A549 (cell line): ENCODE data around the gene RPS2. TPM values are rescaled to one million over a fixed set of nuclear protein-coding genes. Genes with fewer than 3 reads are reported as not detected.
"Not testable (repeated sequence)": the region's sequence is repeated elsewhere in the genome, so short reads cannot be mapped to it uniquely, and the experiment has no call there.

ENCODE experiments used
- ATAC-seq, 2 experiments: fragments of 200-7000 bp in 1 of 2; fragments of >200 bp in 1 of 2; cut with Nextera tagmentation in 1 of 2; cut with Tn5 transposase in 1 of 2; 3 replicates each; pipeline versions ENCODE4 v1.8.0 to v1.9.1; 2018 to 2020; ENCODE audit warnings: mild to moderate bottlenecking in 1 of 2, moderate library complexity in 1 of 2
- CTCF ChIA-PET: fragments of 300-600 bp; sonication (Branson Sonifier 250); formaldehyde crosslinking; extraction: SDS; loops from one replicate; lab custom pipeline; 2021; ENCODE audit warnings: antibody characterized with exemption, inconsistent platforms; lab: Yijun Ruan, JAX
- POLR2A ChIA-PET: fragments of 350-600 bp; formaldehyde crosslinking; extraction: SDS; loops from one replicate; lab custom pipeline; 2021; ENCODE audit warnings: antibody characterized with exemption, inconsistent platforms; lab: Yijun Ruan, JAX
- DNase-seq, 2 experiments: peaks; one replicate each; pipeline versions ENCODE4 v3.0.0 to v3.0.0-alpha.2; 2011 to 2016; ENCODE audit warnings: low read depth in 1 of 2, low spot score in 1 of 2
- FAIRE-seq: peaks from 2 replicates; lab custom pipeline; 2011; peaks lifted over from hg19 to GRCh38; lab: Jason Lieb, UNC
- H3K27ac ChIP-seq, 2 experiments: fragments of >200 bp; sonication (Bioruptor Twin); formaldehyde crosslinking; 3 replicates each; pipeline ENCODE4 v1.5.1; 2016 to 2017
- H3K4me1 ChIP-seq: fragments of >200 bp; sonication (Bioruptor Twin); formaldehyde crosslinking; 3 replicates; pipeline ENCODE4 v1.6.1; 2016
- H3K4me2 ChIP-seq: fragments of >200 bp; sonication (Bioruptor Twin); formaldehyde crosslinking; 3 replicates; pipeline ENCODE4 v1.6.1; 2016
- H3K4me3 ChIP-seq: fragments of >200 bp; sonication (Bioruptor Twin); formaldehyde crosslinking; 3 replicates; pipeline ENCODE4 v1.5.1; 2016
- H3K9me3 ChIP-seq: fragments of >200 bp; sonication (Bioruptor Twin); formaldehyde crosslinking; 3 replicates; pipeline ENCODE4 v1.6.1; 2016
- BCL3 ChIP-seq: fragments of >200 bp; sonication (Bioruptor Twin); formaldehyde crosslinking; IDR thresholded peaks from 3 replicates; pipeline ENCODE4 v1.6.1; 2016
- CBX2 ChIP-seq: fragments of 200-600 bp; sonication (generic); IDR thresholded peaks from 2 replicates; pipeline ENCODE4 v1.6.1; 2016; ENCODE audit warnings: low read depth, mild to moderate bottlenecking, borderline replicate concordance
- CEBPB ChIP-seq, 2 experiments: fragments of >200 bp in 1 of 2; sonication (Bioruptor Twin) in 1 of 2; formaldehyde crosslinking in 1 of 2; IDR thresholded peaks; 2 replicates each; pipeline ENCODE4 v1.6.1; 2012 to 2016
- CHD4 ChIP-seq: fragments of 200-600 bp; sonication (generic); IDR thresholded peaks from 2 replicates; pipeline ENCODE4 v1.6.1; 2016; ENCODE audit warnings: antibody characterized with exemption, mild to moderate bottlenecking, borderline replicate concordance
- EHMT2 ChIP-seq: fragments of 200-600 bp; sonication (generic); IDR thresholded peaks from 2 replicates; pipeline ENCODE4 v1.6.1; 2016; ENCODE audit warnings: antibody characterized with exemption, low read depth, mild to moderate bottlenecking, moderate library complexity
- EP300 ChIP-seq, 2 experiments: fragments of >200 bp; sonication (Bioruptor Twin); formaldehyde crosslinking; IDR thresholded peaks; 2 replicates in 1 of 2; 3 replicates in 1 of 2; pipeline ENCODE4 v1.6.1; 2016 to 2017
- GATA3 ChIP-seq: IDR thresholded peaks from 2 replicates; pipeline ENCODE4 v1.6.1; 2012; ENCODE audit warnings: borderline replicate concordance
- HDAC2 ChIP-seq: fragments of 200-600 bp; sonication (generic); IDR thresholded peaks from 2 replicates; pipeline ENCODE4 v1.6.1; 2016
- HEYL ChIP-seq: fragments of 250-450 bp; sonication (Bioruptor Pico); IDR thresholded peaks from 2 replicates; pipeline ENCODE4 v1.8.0; 2021; ENCODE audit warnings: mild to moderate bottlenecking, moderate library complexity
- HMGXB4 ChIP-seq: fragments of 250-450 bp; sonication (Bioruptor Pico); IDR thresholded peaks from 2 replicates; pipeline ENCODE4 v1.5.0; 2021; ENCODE audit warnings: mild to moderate bottlenecking, moderate library complexity, borderline replicate concordance
- HOXA7 ChIP-seq: fragments of 250-450 bp; sonication (Bioruptor Pico); IDR thresholded peaks from 2 replicates; pipeline ENCODE4 v1.5.0; 2020; ENCODE audit warnings: mild to moderate bottlenecking, moderate library complexity
- HOXB5 ChIP-seq: fragments of 250-450 bp; sonication (Bioruptor Pico); IDR thresholded peaks from 2 replicates; pipeline ENCODE4 v1.5.0; 2020; ENCODE audit warnings: mild to moderate bottlenecking, moderate library complexity
- JUN ChIP-seq, 2 experiments: fragments of >200 bp; sonication (Bioruptor Twin); formaldehyde crosslinking; IDR thresholded peaks; 2 replicates in 1 of 2; 3 replicates in 1 of 2; pipeline ENCODE4 v1.6.1; 2016 to 2017
- JUNB ChIP-seq: fragments of >200 bp; sonication (Bioruptor Twin); formaldehyde crosslinking; IDR thresholded peaks from 2 replicates; pipeline ENCODE4 v1.6.1; 2016
- MAFK ChIP-seq: fragments of 450-650 bp; IDR thresholded peaks from 2 replicates; pipeline ENCODE4 v1.6.1; 2014; ENCODE audit not compliant: partially characterized antibody
- MYC ChIP-seq: IDR thresholded peaks from 2 replicates; pipeline ENCODE4 v1.6.1; 2012; ENCODE audit warnings: mild to moderate bottlenecking, inconsistent platforms, low read length, improper control_type of control experiment, borderline replicate concordance
- NPAS2 ChIP-seq: fragments of 250-450 bp; sonication (Bioruptor Pico); IDR thresholded peaks from 2 replicates; pipeline ENCODE4 v1.8.0; 2022; ENCODE audit warnings: mild to moderate bottlenecking, moderate library complexity, borderline replicate concordance
- PHF8 ChIP-seq: fragments of 200-600 bp; sonication (generic); IDR thresholded peaks from 2 replicates; pipeline ENCODE4 v1.6.1; 2016; ENCODE audit warnings: low read depth, mild to moderate bottlenecking, antibody characterized with exemption, moderate library complexity, borderline replicate concordance
- POLR2A ChIP-seq: IDR thresholded peaks from 2 replicates; pipeline ENCODE4 v1.6.1; 2012; ENCODE audit warnings: mild to moderate bottlenecking, low read length
- POLR2AphosphoS2 ChIP-seq: conservative IDR thresholded peaks from 2 replicates; pipeline ENCODE4 v1.6.1; 2012; ENCODE audit warnings: low read length, improper control_type of control experiment, inconsistent platforms
- RAD21 ChIP-seq, 2 experiments: fragments of >200 bp in 1 of 2; sonication (Bioruptor Twin) in 1 of 2; formaldehyde crosslinking in 1 of 2; IDR thresholded peaks in 1 of 2; conservative IDR thresholded peaks in 1 of 2; 2 replicates in 1 of 2; 3 replicates in 1 of 2; pipeline ENCODE4 v1.6.1; 2012 to 2018; ENCODE audit warnings: inconsistent platforms in 1 of 2
- RNF2 ChIP-seq: fragments of 200-600 bp; sonication (generic); IDR thresholded peaks from 2 replicates; pipeline ENCODE4 v1.6.1; 2016; ENCODE audit warnings: low read depth, mild to moderate bottlenecking, antibody characterized with exemption, moderate library complexity, borderline replicate concordance
- SREBF2 ChIP-seq: fragments of 450-650 bp; IDR thresholded peaks from 2 replicates; pipeline ENCODE4 v1.6.1; 2014; ENCODE audit warnings: mild to moderate bottlenecking, moderate library complexity
- TFCP2L1 ChIP-seq: fragments of 250-450 bp; sonication (Bioruptor Pico); IDR thresholded peaks from 2 replicates; pipeline ENCODE4 v1.5.0; 2021; ENCODE audit warnings: mild to moderate bottlenecking
- TP53 ChIP-seq: fragments of 250-450 bp; sonication (Bioruptor Pico); IDR thresholded peaks from 2 replicates; pipeline ENCODE4 v1.5.0; 2021; ENCODE audit warnings: mild to moderate bottlenecking, moderate library complexity
- ZC3H11A ChIP-seq: fragments of 450-650 bp; IDR thresholded peaks from 2 replicates; pipeline ENCODE4 v1.6.1; 2014; ENCODE audit warnings: antibody characterized with exemption, mild to moderate bottlenecking
- ZNF302 ChIP-seq: fragments of 250-450 bp; sonication (Bioruptor Pico); IDR thresholded peaks from 2 replicates; pipeline ENCODE4 v1.9.0; 2021; ENCODE audit warnings: inconsistent platforms, mild to moderate bottlenecking, moderate library complexity
- WGBS: methylation state at CpG from one replicate; pipeline ENCODE4 v1.1.6; 2017; ENCODE audit errors: missing lambda C conversion rate; 5-methylcytosine and 5-hydroxymethylcytosine counted together
- polyA plus RNA-seq, 4 experiments: library from polyadenylated mRNA; depleted of rRNA in 3 of 4; stranded (reverse); fragments of >200 nt; fragmentation: RNase III in 1 of 4; extraction: RNeasy Plus Mini Kit Qiagen cat#74134 plus additional on column Dnase treatment in 1 of 4; gene quantifications; 2 replicates in 3 of 4; 3 replicates in 1 of 4; pipeline ENCODE4 v1.2.3, GENCODE V29; 2011 to 2017

RPS2 gene
- polyA plus RNA-seq, 2 of the 4 experiments (the other 2 are of a cell fraction) = 2,621 to 3,626 TPM

- no peak overlapping the region for H3K4me2 ChIP-seq
- TF ChIP-seq HEYL (CRISPR knock-in tag) (no peak), JUN (IDR thresholded peaks at IDR 0.05) (no peak), SREBF2 (no peak), PHF8 (no peak), TFCP2L1 (CRISPR knock-in tag) (no peak), TP53 (CRISPR knock-in tag) (no peak), MAFK (no peak), HOXB5 (CRISPR knock-in tag) (no peak), POLR2A (no peak), JUNB (no peak), BCL3 (no peak), EHMT2 (no peak), NPAS2 (no peak), RNF2 (no peak), ZNF302 (CRISPR knock-in tag) (no peak), HDAC2 (no peak), POLR2AphosphoS2 (no peak), RAD21 (conservative IDR thresholded peaks at IDR 0.05 in 1 of 2, IDR thresholded peaks at IDR 0.05 in 1 of 2) (no peak), CBX2 (no peak), EP300 (IDR thresholded peaks at IDR 0.05) (no peak)
- peak overlapping the region in 1 of 2 experiments; percentile 93; a peak in 3 of 6 replicates for H3K27ac ChIP-seq
- peaks cover 35% of the 10 kb centered on the region for H3K4me1 ChIP-seq
- H3K9me3 ChIP-seq = no peaks in the 10 kb centered on the region
- no peak overlapping the region for H3K4me3 ChIP-seq
- no peak for DNase-seq
- 85% methylated on average over 15 of the region's 15 CpGs for whole genome bisulfite sequencing
- ATAC-seq = no peak
- ChIA-PET CTCF (interaction anchor here (1.1 to 5.4 kb wide), 7 partner anchors 9 to 139 kb away, joined by 3 to 41 read pairs (median 5); no protein-coding TSS in a partner anchor), POLR2A (interaction anchor here (1.2 kb wide), 1 partner anchor 49 kb away, joined by 3 read pairs; the partner anchor contains the start of gene RPS2)
- no peak for FAIRE-seq
Measured at GRCh38 chr16:2013527-2013926, 48.9 kb upstream of the RPS2 start.

GRCh38 chr16:2011726-2012125 lies 47.1 kb upstream of the RPS2 start:
- Histone ChIP-seq H3K27ac (peak overlapping the region in 1 of 2 experiments; percentile 55; a peak in 2 of 6 replicates), H3K4me1 (peaks cover 52% of the 10 kb centered on the region)
- H3K4me3 ChIP-seq, H3K9me3 ChIP-seq, FAIRE-seq, H3K4me2 ChIP-seq, ATAC-seq, DNase-seq: not testable (repeated sequence)
- ChIA-PET POLR2A (interaction anchor here (1.0 kb wide), 1 partner anchor 143 kb away, joined by 11 read pairs; the partner anchor contains the start of gene TRAF7), CTCF (interaction anchor here (0.6 to 5.4 kb wide), 4 partner anchors 8 to 132 kb away, joined by 4 to 41 read pairs (median 28); no protein-coding TSS in a partner anchor)
- TF ChIP-seq CEBPB (IDR thresholded peaks at IDR 0.05) = peak in 1 of 2 experiments; percentile 66; a peak in 2 of 4 replicates
- WGBS = 81% methylated on average over 9 of the region's 9 CpGs

GRCh38 chr16:2009791-2010510 lies 45.3 kb upstream of the RPS2 start, which contains the start of gene ZNF598:
ZNF598 (minus strand) TSS chr16:2009821.
- WGBS = 16% methylated on average over 18 of the region's 52 CpGs
- ChIA-PET CTCF (interaction anchor here (5.4 to 11.3 kb wide), 2 partner anchors 14 to 21 kb away, joined by 41 to 196 read pairs; partner anchors contain the start of genes GFER, NOXO1 and SYNGR3), POLR2A (no interaction called here)
- H3K27ac ChIP-seq = peak within 1 kb of the TSS; percentile 95 to 98
- H3K4me2 ChIP-seq = peak within 1 kb of the TSS; percentile 91
- DNase-seq (peak; percentile 84 to 93), FAIRE-seq (no peak), ATAC-seq (peak; percentile 89 to 90)
- H3K4me3 ChIP-seq = peak within 1 kb of the TSS; percentile 94
- no peaks in the 10 kb centered on the region for H3K9me3 ChIP-seq
- peaks cover 53% of the 10 kb centered on the region for H3K4me1 ChIP-seq
- TF ChIP-seq GATA3 (no peak), MYC (peak; percentile 91), EP300 (IDR thresholded peaks at IDR 0.05) (no peak), HMGXB4 (CRISPR knock-in tag) (peak; percentile 83; the same call in 1 of the 2 replicates), HDAC2 (no peak), RNF2 (no peak), ZC3H11A (no peak), CHD4 (no peak), TP53 (CRISPR knock-in tag) (peak; percentile 63; the same call in 1 of the 2 replicates), PHF8 (peak; percentile 96), HOXA7 (CRISPR knock-in tag) (peak; percentile 39; the same call in 1 of the 2 replicates)
